ENCODE results near the gene DLL1.

DLL1 gene

GRCh38 chr6:170295510-170296422, 4.9 kb upstream of the DLL1 start:
- DNase-seq (ENCODE audit: low read depth in 2 of 2), result peak; percentile 48 to 49

GRCh38 chr6:170294813-170295509, 4.1 kb upstream of the DLL1 start:
- no peak for DNase-seq (ENCODE audit: low read depth in 2 of 2)

GRCh38 chr6:170294298-170294730, 3.4 kb upstream of the DLL1 start:
- no peak for DNase-seq (ENCODE audit: low read depth in 2 of 2)

- DNase-seq (ENCODE audit: low read depth in 2 of 2), result no peak
Measured at GRCh38 chr6:170293341-170294231, 2.7 kb upstream of the DLL1 start.

- no peak for DNase-seq (ENCODE audit: low read depth in 2 of 2)
Measured at GRCh38 chr6:170292407-170293158, 1.7 kb upstream of the DLL1 start.

- no peak for DNase-seq (ENCODE audit: low read depth in 2 of 2)
Measured at GRCh38 chr6:170292111-170292406, 1.2 kb upstream of the DLL1 start.

- DNase-seq (ENCODE audit: low read depth in 2 of 2), result peak; percentile 22 to 34
Measured at GRCh38 chr6:170291271-170292110, 613 bp upstream of the DLL1 start.

- DNase-seq (ENCODE audit: low read depth in 2 of 2), result no peak
Measured at GRCh38 chr6:170289951-170290295, 955 bp downstream of the DLL1 start.

- DNase-seq (ENCODE audit: low read depth in 2 of 2), result peak in 1 of 2 donors; percentile 15
Measured at GRCh38 chr6:170289180-170289931, 1.5 kb downstream of the DLL1 start.

- DNase-seq (ENCODE audit: low read depth in 2 of 2), result no peak
Measured at GRCh38 chr6:170288852-170289179, 2.1 kb downstream of the DLL1 start.

GRCh38 chr6:170288091-170288631, 2.7 kb downstream of the DLL1 start:
- DNase-seq (ENCODE audit: low read depth in 2 of 2), result no peak

GRCh38 chr6:170287371-170287876, 3.5 kb downstream of the DLL1 start:
- no peak for DNase-seq (ENCODE audit: low read depth in 2 of 2)

GRCh38 chr6:170286934-170287265, 4.0 kb downstream of the DLL1 start:
- DNase-seq (ENCODE audit: low read depth in 2 of 2), result no peak

- no peak for DNase-seq (ENCODE audit: low read depth in 2 of 2)
Measured at GRCh38 chr6:170286246-170286933, 4.5 kb downstream of the DLL1 start.

- no peak for DNase-seq (ENCODE audit: low read depth in 2 of 2)
Measured at GRCh38 chr6:170285482-170285881, 5.4 kb downstream of the DLL1 start.

- no peak for DNase-seq (ENCODE audit: low read depth in 2 of 2)
Measured at GRCh38 chr6:170284866-170285469, 5.9 kb downstream of the DLL1 start.

GRCh38 chr6:170284126-170284773, 6.6 kb downstream of the DLL1 start:
- no peak for DNase-seq (ENCODE audit: low read depth in 2 of 2)
